Testis (tissue), 3 donors: ENCODE results near the gene MAPKAPK5. TPM values are rescaled to one million over a fixed set of nuclear protein-coding genes. Genes with fewer than 3 reads are reported as not detected.

Experiments used
- DNase-seq: peaks from one replicate; pipeline ENCODE4 v3.0.0-alpha.2; 2019
- H3K27ac ChIP-seq, 2 donors: fragments of 200-600 bp; sonication (generic); one replicate each; pipeline ENCODE4 v1.5.1; 2019
- H3K27me3 ChIP-seq: fragments of 200-600 bp; sonication (generic); one replicate; pipeline ENCODE4 v1.5.1; 2019
- H3K36me3 ChIP-seq: fragments of 200-600 bp; sonication (generic); one replicate; pipeline ENCODE4 v1.5.1; 2017; ENCODE audit warnings: low read depth; ENCODE audit errors: missing control alignments
- H3K4me1 ChIP-seq: fragments of 200-600 bp; sonication (generic); one replicate; pipeline ENCODE4 v1.5.1; 2019
- H3K4me3 ChIP-seq, 2 donors: fragments of 200-600 bp; sonication (generic); one replicate each; pipeline ENCODE4 v1.5.1; 2017 to 2019
- H3K9me3 ChIP-seq: fragments of 200-600 bp; sonication (generic); one replicate; pipeline ENCODE4 v1.5.1; 2017
- CTCF ChIP-seq, 3 experiments: fragments of 450-650 bp in 2 of 3; fragments of 200-600 bp in 1 of 3; sonication (generic) in 1 of 3; IDR thresholded peaks; one replicate each; pipeline ENCODE4 v1.5.1; 2016 to 2019; ENCODE audit warnings: antibody characterized with exemption in 3 of 3, mild to moderate bottlenecking in 2 of 3, moderate library complexity in 1 of 3
- POLR2A ChIP-seq: fragments of 450-650 bp; IDR thresholded peaks from one replicate; pipeline ENCODE4 v1.6.1; 2017; ENCODE audit warnings: antibody characterized with exemption, mild to moderate bottlenecking, moderate library complexity
- WGBS, 2 donors: methylation state at CpG; one replicate each; pipeline ENCODE4 v1.1.5; 2018; 5-methylcytosine and 5-hydroxymethylcytosine counted together
- intact Hi-C: fragments of 100-400 bp; cut with DNase I; formaldehyde crosslinking; loops from one replicate; pipeline ENCODE4 v1.15.1; 2023; ENCODE audit warnings: low total_unique reads
- polyA plus RNA-seq: library from polyadenylated mRNA; stranded (reverse); fragments of 350-450 nt; fragmentation: Illumina TruSeq; extraction: RNeasy Lipid Tissue Mini Kit (QIAGEN cat#74804); gene quantifications from one replicate; pipeline ENCODE4 v1.2.3, GENCODE V29; 2014; ENCODE audit warnings: low read depth, low replicate concordance; ENCODE audit not compliant: insufficient read depth
- total RNA-seq, 2 donors: library from RNA; depleted of rRNA; stranded (reverse); fragments of >200 nt; gene quantifications; one replicate each; pipeline ENCODE4 v1.2.3, GENCODE V29; 2016

MAPKAPK5 gene
- total and polyA plus RNA-seq, 3 donors from 2014 or later = 35.6 to 77.8 (median 62.9) TPM

DNA sequence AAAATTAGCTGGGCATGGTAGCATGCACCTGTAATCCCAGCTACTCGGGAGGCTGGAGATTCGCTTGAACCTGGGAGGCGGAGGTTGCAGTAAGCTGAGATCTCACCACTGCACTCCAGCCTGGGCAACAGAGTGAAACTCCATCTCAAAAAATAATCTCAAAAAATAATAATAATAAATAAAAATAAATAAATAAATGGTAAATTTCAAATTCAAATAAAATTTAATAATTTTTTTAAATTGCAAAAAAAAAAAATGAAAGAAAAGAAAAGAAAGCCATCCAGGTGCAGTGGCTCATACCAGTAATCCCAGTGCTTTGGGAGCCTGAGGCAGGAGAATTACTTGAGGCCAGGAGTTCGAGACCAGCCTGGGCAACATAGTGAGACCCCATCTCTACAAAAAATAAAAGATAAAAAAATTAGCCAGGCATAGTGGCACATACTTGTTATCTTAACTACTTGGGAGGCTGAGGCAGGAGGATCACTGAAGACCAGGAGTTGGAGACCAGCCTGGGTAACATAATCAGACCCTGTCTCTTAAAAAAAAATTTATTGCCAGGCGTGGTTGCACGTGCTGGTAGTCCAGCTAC lies 38.9 kb upstream of the MAPKAPK5 start:
- 93 to 95% methylated on average over 6 of the region's 6 CpGs for WGBS, 2 donors
- Histone ChIP-seq H3K4me3 (no peak overlapping the region), H3K27ac (no peak overlapping the region), H3K9me3 (no peaks in the 10 kb centered on the region), H3K27me3 (no peaks in the 10 kb centered on the region), H3K4me1 (no peaks in the 10 kb centered on the region), H3K36me3 (no peaks in the 10 kb centered on the region)
- intact Hi-C loops = no loop called here
- DNase-seq = no peak
- TF ChIP-seq POLR2A = no peak
- TF ChIP-seq CTCF (IDR thresholded peaks at IDR 0.05) = no peak

DNA sequence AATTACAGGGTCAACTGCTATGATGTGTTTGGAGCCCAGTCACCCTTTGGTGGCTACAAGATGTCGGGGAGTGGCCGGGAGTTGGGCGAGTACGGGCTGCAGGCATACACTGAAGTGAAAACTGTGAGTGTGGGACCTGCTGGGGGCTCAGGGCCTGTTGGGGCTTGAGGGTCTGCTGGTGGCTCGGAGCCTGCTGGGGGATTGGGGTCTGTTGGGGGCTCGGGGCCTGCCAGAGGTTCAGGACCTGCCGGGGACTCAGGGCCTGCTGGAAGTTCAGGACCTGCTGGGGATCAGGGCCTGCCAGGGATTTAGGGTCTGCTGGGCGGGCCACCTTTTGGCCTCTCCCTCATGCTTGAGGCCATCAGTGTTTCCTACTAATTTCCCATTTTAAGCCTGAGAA lies 38.2 kb upstream of the MAPKAPK5 start:
- 94 to 96% methylated on average over 5 to 8 of the region's 8 CpGs for WGBS, 2 donors

DNA sequence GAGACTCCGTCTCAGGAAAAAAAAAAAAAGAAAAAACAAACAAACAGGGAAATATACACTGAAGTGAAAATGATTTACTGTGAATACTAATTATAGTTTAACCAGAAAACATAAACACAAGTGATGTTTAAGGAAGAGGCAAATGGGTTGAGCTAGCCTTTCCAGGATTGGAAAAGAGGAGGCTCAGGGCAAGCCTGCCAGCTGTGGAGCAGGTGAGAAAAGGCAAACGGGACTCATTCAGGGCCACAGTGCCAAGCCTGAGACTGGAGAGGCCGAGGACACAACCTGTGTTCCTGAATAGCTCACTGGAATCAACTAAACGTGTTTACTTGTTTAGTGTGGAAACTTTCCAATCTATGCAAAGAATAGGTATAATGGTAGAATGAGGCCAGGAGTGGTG lies 35.7 kb upstream of the MAPKAPK5 start:
- Histone ChIP-seq H3K27ac (no peak overlapping the region), H3K4me1 (no peaks in the 10 kb centered on the region), H3K27me3 (no peaks in the 10 kb centered on the region), H3K36me3 (no peaks in the 10 kb centered on the region), H3K4me3 (no peak overlapping the region), H3K9me3 (no peaks in the 10 kb centered on the region)
- intact Hi-C loops = no loop called here
- 83% methylated on average over 4 of the region's 4 CpGs for WGBS, 2 donors
- no peak for TF ChIP-seq POLR2A
- TF ChIP-seq CTCF (IDR thresholded peaks at IDR 0.05) = no peak
- DNase-seq = no peak

More for the DNA sequence above, 38.2 kb upstream of the MAPKAPK5 start:
- DNase-seq = no peak
- Histone ChIP-seq H3K27ac (no peak overlapping the region), H3K27me3 (no peaks in the 10 kb centered on the region), H3K4me1 (no peaks in the 10 kb centered on the region), H3K4me3 (no peak overlapping the region), H3K9me3 (no peaks in the 10 kb centered on the region), H3K36me3 (no peaks in the 10 kb centered on the region)
- TF ChIP-seq CTCF (IDR thresholded peaks at IDR 0.05) (no peak), POLR2A (no peak)
- intact Hi-C loops = no loop called here

GRCh38 chr12:111807232-111807631 lies 34.8 kb upstream of the MAPKAPK5 start:
- Histone ChIP-seq H3K4me3 (no peak overlapping the region), H3K4me1 (no peaks in the 10 kb centered on the region), H3K27ac (no peak overlapping the region), H3K27me3 (no peaks in the 10 kb centered on the region), H3K9me3 (no peaks in the 10 kb centered on the region), H3K36me3 (no peaks in the 10 kb centered on the region)
- DNase-seq = no peak
- intact Hi-C loops = no loop called here
- TF ChIP-seq POLR2A (no peak), CTCF (IDR thresholded peaks at IDR 0.05) (no peak)
- 90% methylated on average over 7 of the region's 7 CpGs for WGBS, 2 donors
